Stomach (tissue), 9 donors: Measurements from ENCODE around the gene KATNIP. TPM values are rescaled to one million over a fixed set of nuclear protein-coding genes. Genes with fewer than 3 reads are reported as not detected.

Experiments
- DNase-seq, 2 donors: peaks; one replicate each; pipeline versions ENCODE4 v3.0.0 to v3.0.0-alpha.2; 2013 to 2019
- H3K27ac ChIP-seq, 5 donors: fragments of 200-600 bp in 4 of 5; sonication (generic) in 4 of 5; one replicate each; pipeline ENCODE4 v1.5.1; 2013 to 2019; ENCODE audit warnings: mild to moderate bottlenecking in 1 of 5, moderate library complexity in 1 of 5
- H3K27me3 ChIP-seq, 3 donors: fragments of 200-600 bp; sonication (generic); one replicate each; pipeline ENCODE4 v1.5.1; 2017 to 2019; ENCODE audit warnings: mixed run types in 1 of 3
- H3K36me3 ChIP-seq, 4 donors: fragments of 200-600 bp; sonication (generic); 1 replicate in 3 of 4; 2 replicates in 1 of 4; pipeline ENCODE4 v1.5.1; 2016 to 2019
- H3K4me1 ChIP-seq, 4 donors: fragments of 200-600 bp; sonication (generic); one replicate each; pipeline ENCODE4 v1.5.1; 2016 to 2019
- H3K4me3 ChIP-seq, 4 donors: fragments of 200-600 bp; sonication (generic) in 3 of 4; one replicate each; pipeline ENCODE4 v1.5.1; 2016 to 2019; ENCODE audit warnings: mild to moderate bottlenecking in 1 of 4
- H3K9me3 ChIP-seq, 4 donors: fragments of 200-600 bp; sonication (generic); one replicate each; pipeline ENCODE4 v1.5.1; 2016 to 2019
- EP300 ChIP-seq: sonication (generic); formaldehyde crosslinking; IDR thresholded peaks from one replicate; pipeline ENCODE4 v1.6.1; 2017; ENCODE audit warnings: antibody characterized with exemption
- POLR2A ChIP-seq, 4 donors: fragments of 450-650 bp; IDR thresholded peaks; one replicate each; pipeline ENCODE4 v1.6.1; 2016; ENCODE audit warnings: antibody characterized with exemption in 4 of 4, control low read depth in 2 of 4, mild to moderate bottlenecking in 1 of 4, moderate library complexity in 1 of 4
- POLR2AphosphoS5 ChIP-seq, 3 donors: sonication (generic); formaldehyde crosslinking; IDR thresholded peaks; one replicate each; pipeline ENCODE4 v1.6.1; 2016; ENCODE audit warnings: antibody characterized with exemption in 3 of 3
- WGBS, 5 donors: extraction: QIAGEN DNeasy Blood & Tissue Kit in 3 of 5; methylation state at CpG; one replicate each; pipeline versions ENCODE4 v1.1.5 to v1.1.7; 2013 to 2018; 5-methylcytosine and 5-hydroxymethylcytosine counted together
- intact Hi-C: fragments of 100-400 bp; cut with DNase I; formaldehyde crosslinking; loops from one replicate; pipeline ENCODE4 v1.15.1; 2023; ENCODE audit warnings: low total_unique reads
- polyA plus RNA-seq, 3 donors: library from polyadenylated mRNA; stranded (reverse); fragments of 200-250 nt; gene quantifications; one replicate each; pipeline ENCODE4 v1.2.3, GENCODE V29; 2013
- total RNA-seq, 5 donors: library from RNA; depleted of rRNA; stranded (reverse); fragments of >200 nt; gene quantifications; one replicate each; pipeline versions ENCODE4 v1.1.0 to v1.2.3, GENCODE V29; 2014 to 2016
- TF ChIP-seq, protein P1 (sequence below), 7 experiments: fragments of 450-650 bp in 4 of 7; fragments of 200-600 bp in 3 of 7; sonication (generic) in 3 of 7; IDR thresholded peaks; one replicate each; pipeline ENCODE4 v1.5.1; 2016 to 2019; ENCODE audit warnings: antibody characterized with exemption in 7 of 7, control low read depth in 2 of 7, mild to moderate bottlenecking in 1 of 7
- donor health status: healthy with polysubstance abuse.
- donor health status: Bipolar disorder and iron deficiency.
- donor health status: healthy.

The KATNIP gene
- total and polyA plus RNA-seq, 8 donors: 2.6 to 52.7 (median 34.4) TPM

DNA sequence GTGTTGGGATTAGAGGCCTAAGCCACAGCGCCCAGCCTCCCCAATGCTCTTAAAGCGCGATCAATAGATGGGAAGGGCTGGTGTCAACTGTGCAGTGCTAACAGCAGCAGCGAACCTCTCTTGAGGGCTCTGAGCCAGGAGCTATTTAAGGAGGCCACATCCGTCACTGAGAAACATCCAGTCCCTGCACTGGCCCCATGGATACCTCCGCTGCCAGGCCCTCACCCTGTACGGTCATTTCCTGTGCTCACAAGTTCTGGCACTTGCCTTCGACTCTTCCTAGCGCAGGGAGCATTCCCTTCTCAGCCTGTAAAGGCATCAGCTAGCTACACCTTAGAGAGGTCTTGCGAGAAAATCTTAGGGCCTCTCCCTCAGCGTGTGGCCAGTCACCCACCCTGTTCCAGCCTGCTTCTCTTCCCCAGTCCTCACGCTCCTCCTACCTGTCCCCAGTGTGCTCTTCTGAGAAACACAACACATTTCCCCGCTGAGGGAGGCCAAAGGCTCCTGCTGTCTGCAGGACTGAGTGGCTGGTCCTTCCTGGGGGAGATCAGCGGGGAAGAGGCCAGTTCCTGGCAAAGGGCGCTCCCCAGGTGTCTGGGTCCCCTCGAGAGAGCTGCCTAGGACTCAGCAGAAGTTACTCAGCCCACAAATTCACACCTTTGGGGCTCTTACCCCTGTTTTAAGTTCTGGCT is 28.8 kb upstream of the KATNIP start:
- peak overlapping the region in 4 of 5 donors; percentile 69 to 86 (median 74) for H3K27ac ChIP-seq
- WGBS, 5 donors: 63 to 89% (median 76%) methylated on average over 16 of the region's 16 CpGs
- H3K4me3 ChIP-seq: no peak overlapping the region
- intact Hi-C loops: no loop called here
- H3K36me3 ChIP-seq: peaks cover 21 to 92% (median 85%) of the 10 kb centered on the region in 4 donors
- peaks cover 0 to 5% (median 0%) of the 10 kb centered on the region in 4 donors for H3K9me3 ChIP-seq
- peak in 1 of 2 donors; percentile 70 for DNase-seq
- H3K4me1 ChIP-seq: peaks cover 0 to 13% (median 7%) of the 10 kb centered on the region in 4 donors
- peak in 1 of 4 donors; percentile 6 for TF ChIP-seq POLR2A (IDR thresholded peaks at IDR 0.05)
- TF ChIP-seq EP300: peak; percentile 51
- peak in 2 of 3 donors; percentile 53 to 56 for TF ChIP-seq POLR2AphosphoS5 (IDR thresholded peaks at IDR 0.05)
- TF ChIP-seq, protein P1, sequence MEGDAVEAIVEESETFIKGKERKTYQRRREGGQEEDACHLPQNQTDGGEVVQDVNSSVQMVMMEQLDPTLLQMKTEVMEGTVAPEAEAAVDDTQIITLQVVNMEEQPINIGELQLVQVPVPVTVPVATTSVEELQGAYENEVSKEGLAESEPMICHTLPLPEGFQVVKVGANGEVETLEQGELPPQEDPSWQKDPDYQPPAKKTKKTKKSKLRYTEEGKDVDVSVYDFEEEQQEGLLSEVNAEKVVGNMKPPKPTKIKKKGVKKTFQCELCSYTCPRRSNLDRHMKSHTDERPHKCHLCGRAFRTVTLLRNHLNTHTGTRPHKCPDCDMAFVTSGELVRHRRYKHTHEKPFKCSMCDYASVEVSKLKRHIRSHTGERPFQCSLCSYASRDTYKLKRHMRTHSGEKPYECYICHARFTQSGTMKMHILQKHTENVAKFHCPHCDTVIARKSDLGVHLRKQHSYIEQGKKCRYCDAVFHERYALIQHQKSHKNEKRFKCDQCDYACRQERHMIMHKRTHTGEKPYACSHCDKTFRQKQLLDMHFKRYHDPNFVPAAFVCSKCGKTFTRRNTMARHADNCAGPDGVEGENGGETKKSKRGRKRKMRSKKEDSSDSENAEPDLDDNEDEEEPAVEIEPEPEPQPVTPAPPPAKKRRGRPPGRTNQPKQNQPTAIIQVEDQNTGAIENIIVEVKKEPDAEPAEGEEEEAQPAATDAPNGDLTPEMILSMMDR (IDR thresholded peaks at IDR 0.05): no peak
- no peaks in the 10 kb centered on the region for H3K27me3 ChIP-seq

DNA sequence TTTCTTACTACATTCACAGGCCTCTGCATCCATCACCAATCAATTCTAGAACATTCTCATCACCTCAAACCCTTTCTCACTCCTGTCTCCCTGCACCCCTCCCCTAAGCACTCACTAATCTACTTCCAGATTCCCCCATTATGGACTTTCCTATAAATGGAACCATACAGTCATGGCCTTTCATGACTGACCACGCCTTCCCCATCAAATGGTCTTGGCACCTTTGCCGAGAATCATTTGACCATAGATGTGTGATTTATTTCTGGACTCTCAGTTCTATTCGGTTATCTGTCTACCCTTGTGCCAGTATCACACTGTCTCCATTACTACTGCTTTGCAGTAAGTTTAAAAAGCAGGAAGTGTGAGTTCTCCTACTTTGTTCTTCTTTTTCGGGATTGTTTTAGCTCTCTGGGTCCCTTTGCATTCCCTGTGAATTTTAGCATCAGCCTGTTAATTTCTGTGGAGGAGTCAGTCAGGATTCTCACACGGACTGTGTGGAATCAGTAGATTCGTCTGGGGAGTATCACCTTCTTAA is 27.7 kb upstream of the KATNIP start:
- WGBS, 5 donors: 83 to 90% (median 86%) methylated on average over 6 of the region's 6 CpGs
- intact Hi-C loops: no loop called here
- H3K9me3 ChIP-seq: peaks cover 0 to 5% (median 0%) of the 10 kb centered on the region in 4 donors
- H3K36me3 ChIP-seq: peaks cover 32 to 95% (median 88%) of the 10 kb centered on the region in 4 donors
- peak overlapping the region in 3 of 5 donors; percentile 22 to 86 (median 72) for H3K27ac ChIP-seq
- H3K4me1 ChIP-seq: peaks cover 0 to 8% (median 3%) of the 10 kb centered on the region in 4 donors
- H3K4me3 ChIP-seq: no peak overlapping the region
- DNase-seq: no peak
- no peaks in the 10 kb centered on the region for H3K27me3 ChIP-seq
- TF ChIP-seq POLR2AphosphoS5 (IDR thresholded peaks at IDR 0.05) (no peak), EP300 (no peak), POLR2A (IDR thresholded peaks at IDR 0.05) (no peak)
- TF ChIP-seq, protein P1 (IDR thresholded peaks at IDR 0.05): no peak

DNA sequence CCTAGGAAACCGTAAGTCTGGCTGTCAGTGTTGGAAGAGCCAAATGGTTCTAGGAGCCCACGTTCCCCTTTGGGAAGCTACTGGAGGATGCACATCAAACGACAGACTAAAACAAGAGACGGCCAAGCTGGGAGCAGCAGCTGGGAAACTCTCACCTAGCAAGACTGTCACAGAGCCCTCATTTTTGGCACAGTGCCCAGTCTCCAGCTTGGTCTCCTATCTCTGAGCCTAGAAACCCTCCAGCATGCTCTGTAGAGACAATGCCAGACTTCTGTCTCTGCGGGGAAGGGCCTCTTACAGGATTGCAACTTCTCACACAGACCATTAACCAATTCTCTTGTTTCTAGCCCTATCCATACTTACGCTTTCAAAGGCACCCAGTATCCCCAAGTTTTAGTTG is 23.8 kb upstream of the KATNIP start:
- Histone ChIP-seq H3K36me3 (peaks cover 71 to 98% (median 93%) of the 10 kb centered on the region in 4 donors), H3K4me3 (no peak overlapping the region)
- 73 to 96% (median 90%) methylated on average over 6 of the region's 6 CpGs for WGBS, 5 donors

DNA sequence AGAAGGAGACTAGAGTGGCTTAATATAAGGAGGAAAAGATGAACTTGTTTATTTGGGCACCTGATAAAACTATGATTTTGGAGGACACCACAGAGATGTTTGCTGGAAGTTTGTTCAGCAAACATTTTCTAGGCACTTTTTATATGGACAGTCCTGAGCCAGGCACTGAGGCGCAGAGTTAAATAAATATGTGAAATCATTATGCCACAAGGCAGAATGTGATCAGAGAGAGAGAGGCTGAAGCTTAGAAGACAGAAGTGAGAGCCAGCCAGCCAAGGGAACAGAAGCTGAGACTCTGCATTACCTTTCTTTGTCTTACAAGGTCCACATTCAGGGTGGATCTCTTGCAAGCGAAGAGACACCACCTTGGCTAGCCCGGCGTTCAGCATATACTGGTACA is 21.6 kb upstream of the KATNIP start:
- no peak for DNase-seq
- H3K9me3 ChIP-seq: peaks cover 0 to 5% (median 0%) of the 10 kb centered on the region in 4 donors
- no peaks in the 10 kb centered on the region for H3K4me1 ChIP-seq
- no peak overlapping the region for H3K4me3 ChIP-seq
- intact Hi-C loops: no loop called here
- no peak overlapping the region for H3K27ac ChIP-seq
- H3K27me3 ChIP-seq: no peaks in the 10 kb centered on the region
- H3K36me3 ChIP-seq: peaks cover 81 to 100% (median 100%) of the 10 kb centered on the region in 4 donors
- TF ChIP-seq POLR2A (IDR thresholded peaks at IDR 0.05) (no peak), POLR2AphosphoS5 (IDR thresholded peaks at IDR 0.05) (no peak), EP300 (no peak)
- TF ChIP-seq, protein P1 (IDR thresholded peaks at IDR 0.05): no peak
- WGBS, 5 donors: 94 to 99% (median 96%) methylated on average over 4 of the region's 4 CpGs

More for the DNA sequence above, 23.8 kb upstream of the KATNIP start:
- peak; percentile 30 to 40 for DNase-seq
- TF ChIP-seq POLR2AphosphoS5 (IDR thresholded peaks at IDR 0.05): no peak
- no peak for TF ChIP-seq POLR2A (IDR thresholded peaks at IDR 0.05)
- TF ChIP-seq, protein P1 (IDR thresholded peaks at IDR 0.05): no peak
- TF ChIP-seq EP300: no peak
- Histone ChIP-seq H3K27ac (no peak overlapping the region), H3K4me1 (peaks cover 0 to 5% (median under 1%) of the 10 kb centered on the region in 4 donors), H3K9me3 (peaks cover 0 to 5% (median 0%) of the 10 kb centered on the region in 4 donors), H3K27me3 (no peaks in the 10 kb centered on the region)
- intact Hi-C loops: no loop called here
